Suppressor macrophage treated with lipopolysaccharide for 4 hours (primary cell): ENCODE data around the gene RBM38.

Experiments used
- DNase-seq: peaks from one replicate; pipeline ENCODE4 v3.0.0-alpha.2; 2020

Gene RBM38

GRCh38 chr20:57392512-57393271 is 1.5 kb downstream of the RBM38 start:
- peak; percentile 36 for DNase-seq

- no peak for DNase-seq
These were observed 2.3 kb downstream of the RBM38 start for GRCh38 chr20:57393321-57394120.

- no peak for DNase-seq
These were observed 3.2 kb downstream of the RBM38 start for GRCh38 chr20:57394121-57395082.

- DNase-seq, result no peak
These were observed 4.1 kb downstream of the RBM38 start for GRCh38 chr20:57395111-57395966.

- no peak for DNase-seq
These were observed 5.2 kb downstream of the RBM38 start for GRCh38 chr20:57396212-57396983.

GRCh38 chr20:57396984-57397692 is 5.9 kb downstream of the RBM38 start:
- no peak for DNase-seq

- DNase-seq, result peak; percentile 55
These were observed 6.5 kb downstream of the RBM38 start for GRCh38 chr20:57397693-57398108.

GRCh38 chr20:57398231-57398821 is 7.1 kb downstream of the RBM38 start:
- DNase-seq, result peak; percentile 11

GRCh38 chr20:57398901-57399535 is 7.8 kb downstream of the RBM38 start:
- DNase-seq, result no peak

- peak; percentile 23 for DNase-seq
These were observed 8.5 kb downstream of the RBM38 start for GRCh38 chr20:57399587-57400155.

GRCh38 chr20:57400231-57400701 is 9.1 kb downstream of the RBM38 start:
- no peak for DNase-seq

GRCh38 chr20:57400821-57401564 is 9.8 kb downstream of the RBM38 start:
- no peak for DNase-seq

GRCh38 chr20:57401565-57401918 is 10.3 kb downstream of the RBM38 start:
- no peak for DNase-seq

- no peak for DNase-seq
These were observed 11.3 kb downstream of the RBM38 start for GRCh38 chr20:57402206-57403125.

GRCh38 chr20:57403216-57403615 is 12.0 kb downstream of the RBM38 start:
- DNase-seq, result no peak

GRCh38 chr20:57404006-57404405 is 12.8 kb downstream of the RBM38 start:
- DNase-seq, result no peak

- no peak for DNase-seq
These were observed 13.3 kb downstream of the RBM38 start for GRCh38 chr20:57404419-57405072.
